Gastroesophageal sphincter (tissue), 3 donors: ENCODE results near the gene MALL.

Experiments
- EP300 ChIP-seq: sonication (generic); formaldehyde crosslinking; IDR thresholded peaks from one replicate; pipeline ENCODE4 v1.6.1; 2017; ENCODE audit warnings: antibody characterized with exemption, mild to moderate bottlenecking
- POLR2A ChIP-seq, 2 donors: fragments of 450-650 bp; IDR thresholded peaks; one replicate each; pipeline ENCODE4 v1.6.1; 2017; ENCODE audit warnings: antibody characterized with exemption in 2 of 2, mild to moderate bottlenecking in 2 of 2, moderate library complexity in 1 of 2
- POLR2AphosphoS5 ChIP-seq: sonication (generic); formaldehyde crosslinking; IDR thresholded peaks from one replicate; pipeline ENCODE4 v1.6.1; 2017; ENCODE audit warnings: antibody characterized with exemption
- TF ChIP-seq, protein P1 (sequence below), 4 experiments: fragments of 200-600 bp in 2 of 4; fragments of 450-650 bp in 2 of 4; sonication (generic) in 1 of 4; IDR thresholded peaks; one replicate each; pipeline ENCODE4 v1.5.1; 2017 to 2019; ENCODE audit warnings: antibody characterized with exemption in 4 of 4, mild to moderate bottlenecking in 2 of 4, moderate library complexity in 2 of 4

DNA sequence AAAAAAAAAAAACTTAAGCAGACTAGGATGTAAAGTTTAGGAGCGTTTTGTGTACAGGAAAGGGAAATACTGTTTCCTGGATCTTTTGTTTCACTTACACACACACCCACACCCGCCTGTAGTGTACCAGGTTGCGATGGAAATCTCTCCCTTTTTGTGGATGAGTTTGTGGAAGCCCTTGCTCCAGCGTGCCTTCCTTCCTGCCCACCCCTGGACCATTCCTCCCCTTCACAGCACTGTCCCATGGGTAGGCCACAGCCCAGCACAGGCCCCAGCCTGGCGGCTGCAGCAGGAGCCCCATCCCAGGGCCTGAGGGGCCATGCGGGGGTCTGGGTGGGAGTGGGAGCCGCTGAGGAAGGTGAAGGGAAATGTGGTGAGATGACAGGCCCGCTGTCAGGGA lies 15.1 kb downstream of the MALL start:
- TF ChIP-seq, protein P1, sequence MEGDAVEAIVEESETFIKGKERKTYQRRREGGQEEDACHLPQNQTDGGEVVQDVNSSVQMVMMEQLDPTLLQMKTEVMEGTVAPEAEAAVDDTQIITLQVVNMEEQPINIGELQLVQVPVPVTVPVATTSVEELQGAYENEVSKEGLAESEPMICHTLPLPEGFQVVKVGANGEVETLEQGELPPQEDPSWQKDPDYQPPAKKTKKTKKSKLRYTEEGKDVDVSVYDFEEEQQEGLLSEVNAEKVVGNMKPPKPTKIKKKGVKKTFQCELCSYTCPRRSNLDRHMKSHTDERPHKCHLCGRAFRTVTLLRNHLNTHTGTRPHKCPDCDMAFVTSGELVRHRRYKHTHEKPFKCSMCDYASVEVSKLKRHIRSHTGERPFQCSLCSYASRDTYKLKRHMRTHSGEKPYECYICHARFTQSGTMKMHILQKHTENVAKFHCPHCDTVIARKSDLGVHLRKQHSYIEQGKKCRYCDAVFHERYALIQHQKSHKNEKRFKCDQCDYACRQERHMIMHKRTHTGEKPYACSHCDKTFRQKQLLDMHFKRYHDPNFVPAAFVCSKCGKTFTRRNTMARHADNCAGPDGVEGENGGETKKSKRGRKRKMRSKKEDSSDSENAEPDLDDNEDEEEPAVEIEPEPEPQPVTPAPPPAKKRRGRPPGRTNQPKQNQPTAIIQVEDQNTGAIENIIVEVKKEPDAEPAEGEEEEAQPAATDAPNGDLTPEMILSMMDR (IDR thresholded peaks at IDR 0.05): no peak
- TF ChIP-seq POLR2AphosphoS5: no peak
- no peak for TF ChIP-seq POLR2A (IDR thresholded peaks at IDR 0.05)
- TF ChIP-seq EP300: no peak
